OCI-LY7 (cell line): ENCODE data around the gene BRCA1. TPM values are rescaled to one million over a fixed set of nuclear protein-coding genes. Genes with fewer than 3 reads are reported as not detected.

Source experiments
- BruUV-seq: library from RNA; stranded (reverse); fragments of 400-500 nt; replicated peaks from 2 replicates; lab custom pipeline; 2021; lab: Mats Ljungman, UMichigan
- CTCF ChIA-PET: fragments of 300-600 bp; sonication (Branson Sonifier 250); formaldehyde crosslinking; loops from one replicate; lab custom pipeline; 2022; ENCODE audit warnings: antibody characterized with exemption; ENCODE audit not compliant: unreplicated experiment; lab: Charles Lee
- POLR2A ChIA-PET: fragments of 300-600 bp; sonication (Branson Sonifier 250); formaldehyde crosslinking; loops from one replicate; lab custom pipeline; 2022; ENCODE audit warnings: antibody characterized with exemption; lab: Charles Lee
- DNase-seq: peaks from one replicate; pipeline ENCODE4 v3.0.0-alpha.2; 2015; ENCODE audit warnings: low spot score
- H2AFZ ChIP-seq: fragments of 200-600 bp; sonication (generic), shearing (Covaris generic); 2 replicates; pipeline ENCODE4 v1.6.1; 2014; ENCODE audit warnings: mild to moderate bottlenecking, antibody characterized with exemption, low read length, moderate library complexity
- H3K27ac ChIP-seq: fragments of 200-600 bp; sonication (generic); 2 replicates; pipeline ENCODE4 v1.5.1; 2014; ENCODE audit warnings: mixed run types, low read depth, mild to moderate bottlenecking, moderate library complexity, low read length, inconsistent platforms; ENCODE audit not compliant: poor library complexity, severe bottlenecking
- H3K36me3 ChIP-seq: fragments of 200-600 bp; sonication (generic); 2 replicates; pipeline ENCODE4 v1.6.1; 2014; ENCODE audit warnings: mild to moderate bottlenecking, antibody characterized with exemption, low read length, moderate library complexity, mixed read lengths; ENCODE audit not compliant: insufficient read depth
- H3K4me1 ChIP-seq: fragments of 200-600 bp; sonication (generic); 2 replicates; pipeline ENCODE4 v1.5.1; 2014; ENCODE audit warnings: mild to moderate bottlenecking, low read length; ENCODE audit not compliant: insufficient read depth, poor library complexity, severe bottlenecking
- H3K4me2 ChIP-seq: fragments of 200-600 bp; sonication (generic); 2 replicates; pipeline ENCODE4 v1.6.1; 2014; ENCODE audit warnings: mild to moderate bottlenecking, low read length
- H3K4me3 ChIP-seq: fragments of 200-600 bp; sonication (generic); 2 replicates; pipeline ENCODE4 v1.5.1; 2014; ENCODE audit warnings: mild to moderate bottlenecking, low read depth, low read length; ENCODE audit not compliant: poor library complexity, severe bottlenecking
- H3K79me2 ChIP-seq: fragments of 200-600 bp; sonication (generic); 2 replicates; pipeline ENCODE4 v1.6.1; 2016; ENCODE audit warnings: low read depth, mild to moderate bottlenecking, low read length, moderate library complexity, mixed read lengths; ENCODE audit not compliant: insufficient read depth
- H3K9me2 ChIP-seq: fragments of 200-600 bp; sonication (generic); 2 replicates; pipeline ENCODE4 v1.6.1; 2016; ENCODE audit warnings: mild to moderate bottlenecking, low read length, mixed read lengths; ENCODE audit not compliant: insufficient read depth
- H3K9me3 ChIP-seq: fragments of 200-600 bp; sonication (generic); 2 replicates; pipeline ENCODE4 v1.6.1; 2014; ENCODE audit warnings: mild to moderate bottlenecking, mixed run types, low read length, mixed read lengths
- H4K20me1 ChIP-seq: fragments of 200-600 bp; sonication (generic); 2 replicates; pipeline ENCODE4 v1.6.1; 2014; ENCODE audit warnings: mild to moderate bottlenecking, antibody characterized with exemption, low read length, moderate library complexity, mixed read lengths; ENCODE audit not compliant: insufficient read depth
- CTCF ChIP-seq: fragments of 200-600 bp; sonication (generic); conservative IDR thresholded peaks from 2 replicates; pipeline ENCODE4 v1.5.1; 2014; ENCODE audit warnings: mild to moderate bottlenecking, antibody characterized with exemption, low read length, moderate library complexity, mixed read lengths
- EZH2phosphoT487 ChIP-seq: fragments of 200-600 bp; sonication (generic); IDR thresholded peaks from 2 replicates; pipeline ENCODE4 v1.6.1; 2018; ENCODE audit warnings: low read depth, borderline replicate concordance, mild to moderate bottlenecking, mixed run types, antibody characterized with exemption, low read length, moderate library complexity, mixed read lengths
- intact Hi-C: fragments of 100-400 bp; cut with micrococcal nuclease; formaldehyde crosslinking; loops from one replicate; pipeline ENCODE4 v1.10.0; 2022; ENCODE audit not compliant: unreplicated experiment
- total RNA-seq, 2 experiments: library from RNA; depleted of rRNA in 1 of 2; stranded (reverse); fragments of >200 nt in 1 of 2; shearing (Covaris generic) in 1 of 2; gene quantifications; 2 replicates each; pipeline ENCODE4 v1.2.3, GENCODE V29; 2014 to 2022

The BRCA1 gene
- total RNA-seq, 2 experiments from 2014 or later = 112 to 135 TPM

- BruUV-seq = no TSS peak
- H3K27ac ChIP-seq = peak within 1 kb of the TSS; percentile 11
- no peaks in the 10 kb centered on the region for H3K36me3 ChIP-seq
- no peaks in the 10 kb centered on the region for H3K9me3 ChIP-seq
- CTCF ChIA-PET = no interaction called here
- no peaks in the 10 kb centered on the region for H3K79me2 ChIP-seq
- intact Hi-C loops = loop anchor here (1.0 to 5.0 kb wide), 3 partner anchors 146 to 292 kb away; partner anchors contain the start of gene TMEM106A
- H3K9me2 ChIP-seq = no peaks in the 10 kb centered on the region
- peak within 1 kb of the TSS; percentile 88 for H3K4me2 ChIP-seq
- TF ChIP-seq EZH2phosphoT487 (no peak), CTCF (peak; percentile 84)
- POLR2A ChIA-PET = interaction anchor here (0.8 to 1.1 kb wide), 2 partner anchors 12 to 27 kb away, joined by 3 to 4 read pairs; partner anchors contain the start of gene RPL27
- H3K4me3 ChIP-seq = peak within 1 kb of the TSS; percentile 67
- no peaks in the 10 kb centered on the region for H4K20me1 ChIP-seq
- peak within 1 kb of the TSS; percentile 85 for H2AFZ ChIP-seq
- peaks cover 19% of the 10 kb centered on the region for H3K4me1 ChIP-seq
- DNase-seq = peak; percentile 93
These were observed 100.5 kb downstream of the BRCA1 start, which contains the start of gene RND2 for GRCh38 chr17:43024407-43025289. RND2 (plus strand) TSS chr17:43025231; CDS start chr17:43025348, 117 bp downstream.

- peak; percentile 71 for DNase-seq
- H4K20me1 ChIP-seq = no peaks in the 10 kb centered on the region
- H3K9me2 ChIP-seq = no peaks in the 10 kb centered on the region
- no peaks in the 10 kb centered on the region for H3K36me3 ChIP-seq
- POLR2A ChIA-PET = interaction anchor here (0.5 kb wide), 1 partner anchor 13 kb away, joined by 3 read pairs; no protein-coding TSS in a partner anchor
- H3K4me2 ChIP-seq = peak within 1 kb of the TSS; percentile 82
- H3K4me1 ChIP-seq = peaks cover 19% of the 10 kb centered on the region
- no TSS peak for BruUV-seq
- H3K4me3 ChIP-seq = peak within 1 kb of the TSS; percentile 80
- intact Hi-C loops = loop anchor here (5.0 kb wide), 1 partner anchor 190 kb away; the partner anchor contains the start of gene TMEM106A
- H3K79me2 ChIP-seq = no peaks in the 10 kb centered on the region
- no peaks in the 10 kb centered on the region for H3K9me3 ChIP-seq
- peak within 1 kb of the TSS; percentile 38 for H3K27ac ChIP-seq
- peak within 1 kb of the TSS; percentile 91 for H2AFZ ChIP-seq
- TF ChIP-seq EZH2phosphoT487 = no peak
- TF ChIP-seq CTCF = no peak
- CTCF ChIA-PET = interaction anchor here (0.6 kb wide), 2 partner anchors 46 to 612 kb away, joined by 3 read pairs; no protein-coding TSS in a partner anchor
These were observed 103.2 kb downstream of the BRCA1 start, which contains the start of gene VAT1 for GRCh38 chr17:43021741-43022512. VAT1 (minus strand) TSS chr17:43022385; CDS start chr17:43022322, 63 bp downstream.
